Ovary (tissue), 3 donors: ENCODE data around the gene ZFPM1.

Source experiments
- POLR2A ChIP-seq: fragments of 450-650 bp; IDR thresholded peaks from one replicate; pipeline ENCODE4 v1.6.1; 2017; ENCODE audit warnings: antibody characterized with exemption, mild to moderate bottlenecking, moderate library complexity
- TF ChIP-seq, protein P1 (sequence below), 3 donors: fragments of 450-650 bp in 2 of 3; fragments of 200-600 bp in 1 of 3; IDR thresholded peaks; one replicate each; pipeline versions ENCODE4 v1.5.1 to v1.8.0; 2016 to 2022; ENCODE audit warnings: antibody characterized with exemption in 3 of 3, mild to moderate bottlenecking in 1 of 3
- donor health status: DM: no; HTN: no; CAD: no.

DNA sequence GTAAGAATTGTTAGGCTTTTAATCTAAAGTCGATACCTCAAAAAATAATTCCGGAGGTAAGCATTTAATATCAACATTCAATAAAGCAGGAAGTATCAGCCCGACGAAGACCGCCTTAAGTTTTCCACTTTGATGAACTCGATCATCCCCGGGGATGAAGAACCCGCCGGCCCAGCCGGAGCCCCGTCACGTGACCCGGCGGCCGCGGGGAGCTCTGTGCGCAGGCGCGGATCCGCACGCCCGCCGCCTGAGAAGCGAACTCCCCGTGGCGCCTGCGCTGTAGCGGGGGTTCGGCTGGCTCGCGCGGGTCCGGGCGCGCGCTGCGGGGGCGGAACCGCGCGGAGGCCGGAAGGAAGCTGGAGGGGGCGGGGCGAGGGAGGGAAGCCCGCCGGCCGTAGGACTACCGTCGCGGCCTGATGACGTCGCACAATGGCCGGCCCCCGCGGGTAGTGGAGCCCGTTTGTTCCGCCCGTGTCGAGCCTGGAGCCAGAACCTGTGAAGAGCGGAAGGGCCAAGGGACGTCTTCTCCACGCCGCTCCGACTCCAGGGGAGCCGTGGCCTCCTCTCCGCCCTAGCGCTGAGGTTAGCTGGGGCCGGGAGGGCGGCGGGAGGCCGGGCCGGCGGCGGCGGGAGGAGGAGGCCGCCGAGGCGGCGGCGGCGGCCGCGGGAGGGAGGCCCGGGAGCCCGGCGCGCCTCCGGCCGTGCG lies 117.1 kb downstream of the ZFPM1 start, which contains the start of gene ZC3H18:
- TF ChIP-seq, protein P1, sequence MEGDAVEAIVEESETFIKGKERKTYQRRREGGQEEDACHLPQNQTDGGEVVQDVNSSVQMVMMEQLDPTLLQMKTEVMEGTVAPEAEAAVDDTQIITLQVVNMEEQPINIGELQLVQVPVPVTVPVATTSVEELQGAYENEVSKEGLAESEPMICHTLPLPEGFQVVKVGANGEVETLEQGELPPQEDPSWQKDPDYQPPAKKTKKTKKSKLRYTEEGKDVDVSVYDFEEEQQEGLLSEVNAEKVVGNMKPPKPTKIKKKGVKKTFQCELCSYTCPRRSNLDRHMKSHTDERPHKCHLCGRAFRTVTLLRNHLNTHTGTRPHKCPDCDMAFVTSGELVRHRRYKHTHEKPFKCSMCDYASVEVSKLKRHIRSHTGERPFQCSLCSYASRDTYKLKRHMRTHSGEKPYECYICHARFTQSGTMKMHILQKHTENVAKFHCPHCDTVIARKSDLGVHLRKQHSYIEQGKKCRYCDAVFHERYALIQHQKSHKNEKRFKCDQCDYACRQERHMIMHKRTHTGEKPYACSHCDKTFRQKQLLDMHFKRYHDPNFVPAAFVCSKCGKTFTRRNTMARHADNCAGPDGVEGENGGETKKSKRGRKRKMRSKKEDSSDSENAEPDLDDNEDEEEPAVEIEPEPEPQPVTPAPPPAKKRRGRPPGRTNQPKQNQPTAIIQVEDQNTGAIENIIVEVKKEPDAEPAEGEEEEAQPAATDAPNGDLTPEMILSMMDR (IDR thresholded peaks at IDR 0.05), result no peak
- TF ChIP-seq POLR2A, result peak; percentile 52
